DOHH2 (cell line): ENCODE measurements around the gene TJP1.

Source experiments
- H3F3A ChIP-seq: fragments of 200-600 bp; sonication (generic), shearing (Covaris generic); 2 replicates; pipeline ENCODE4 v1.6.0; 2016; ENCODE audit warnings: antibody characterized with exemption, mild to moderate bottlenecking; ENCODE audit not compliant: control insufficient read depth, insufficient read depth
- H3K27ac ChIP-seq: fragments of 200-600 bp; sonication (generic); 2 replicates; pipeline ENCODE4 v1.5.1; 2014; ENCODE audit warnings: low read depth, mild to moderate bottlenecking, low read length, moderate library complexity
- H3K27me3 ChIP-seq: fragments of 200-600 bp; sonication (generic); 2 replicates; pipeline ENCODE4 v1.6.1; 2014; ENCODE audit warnings: mild to moderate bottlenecking, low read length, mixed read lengths; ENCODE audit not compliant: control insufficient read depth
- H3K36me3 ChIP-seq: fragments of 200-600 bp; sonication (generic); 2 replicates; pipeline ENCODE4 v1.6.1; 2014; ENCODE audit warnings: mild to moderate bottlenecking, low read length, moderate library complexity, mixed read lengths; ENCODE audit not compliant: control insufficient read depth
- H3K4me1 ChIP-seq: fragments of 200-600 bp; sonication (generic); 2 replicates; pipeline ENCODE4 v1.6.1; 2014; ENCODE audit warnings: mild to moderate bottlenecking, low read length, mixed read lengths; ENCODE audit not compliant: control insufficient read depth
- H3K4me2 ChIP-seq: fragments of 200-600 bp; sonication (generic); 2 replicates; pipeline ENCODE4 v1.6.0; 2014; ENCODE audit warnings: mild to moderate bottlenecking, low read length, moderate library complexity
- H3K4me3 ChIP-seq: fragments of 200-600 bp; sonication (generic); 2 replicates; pipeline ENCODE4 v1.5.1; 2014; ENCODE audit warnings: mild to moderate bottlenecking, low read length, mixed read lengths
- H3K79me2 ChIP-seq: fragments of 200-600 bp; sonication (generic); 2 replicates; pipeline ENCODE4 v1.6.1; 2014; ENCODE audit warnings: mild to moderate bottlenecking, low read length, mixed read lengths; ENCODE audit not compliant: control insufficient read depth
- H3K9me2 ChIP-seq: fragments of 200-600 bp; sonication (generic); replicated peaks from 2 replicates; pipeline ENCODE4 v1.6.1; 2014; ENCODE audit warnings: mild to moderate bottlenecking, low read length, mixed read lengths; ENCODE audit not compliant: control insufficient read depth
- H3K9me3 ChIP-seq: fragments of 200-600 bp; sonication (generic); 2 replicates; pipeline ENCODE4 v1.6.1; 2014; ENCODE audit warnings: antibody characterized with exemption, low read length, mixed read lengths; ENCODE audit not compliant: control insufficient read depth, insufficient read depth
- H4K20me1 ChIP-seq: fragments of 200-600 bp; sonication (generic); 2 replicates; pipeline ENCODE4 v1.6.0; 2014; ENCODE audit warnings: low read depth, mild to moderate bottlenecking, antibody characterized with exemption, low read length, moderate library complexity; ENCODE audit not compliant: control insufficient read depth, insufficient read depth
- CTCF ChIP-seq: fragments of 200-600 bp; sonication (generic); IDR thresholded peaks from one replicate; pipeline ENCODE4 v1.5.1; 2014; ENCODE audit warnings: antibody characterized with exemption, mild to moderate bottlenecking, low read depth, low read length; ENCODE audit not compliant: poor library complexity, severe bottlenecking
- EZH2phosphoT487 ChIP-seq: fragments of 200-600 bp; sonication (generic); IDR thresholded peaks from 2 replicates; pipeline ENCODE4 v1.6.1; 2017; ENCODE audit warnings: borderline replicate concordance, mild to moderate bottlenecking, antibody characterized with exemption, low read length, moderate library complexity, mixed read lengths

TJP1 gene

GRCh38 chr15:29867241-29868000 is 45.2 kb upstream of the TJP1 start:
- Histone ChIP-seq H3K4me2 (no peak overlapping the region), H3K4me1 (no peaks in the 10 kb centered on the region), H3F3A (no peaks in the 10 kb centered on the region), H3K9me2 (no peaks in the 10 kb centered on the region), H3K4me3 (no peak overlapping the region), H3K27ac (no peak overlapping the region), H3K9me3 (no peaks in the 10 kb centered on the region), H3K36me3 (no peaks in the 10 kb centered on the region), H4K20me1 (no peaks in the 10 kb centered on the region), H3K79me2 (no peaks in the 10 kb centered on the region), H3K27me3 (peaks cover 16% of the 10 kb centered on the region)
- no peak for TF ChIP-seq CTCF
- TF ChIP-seq EZH2phosphoT487: no peak

DNA sequence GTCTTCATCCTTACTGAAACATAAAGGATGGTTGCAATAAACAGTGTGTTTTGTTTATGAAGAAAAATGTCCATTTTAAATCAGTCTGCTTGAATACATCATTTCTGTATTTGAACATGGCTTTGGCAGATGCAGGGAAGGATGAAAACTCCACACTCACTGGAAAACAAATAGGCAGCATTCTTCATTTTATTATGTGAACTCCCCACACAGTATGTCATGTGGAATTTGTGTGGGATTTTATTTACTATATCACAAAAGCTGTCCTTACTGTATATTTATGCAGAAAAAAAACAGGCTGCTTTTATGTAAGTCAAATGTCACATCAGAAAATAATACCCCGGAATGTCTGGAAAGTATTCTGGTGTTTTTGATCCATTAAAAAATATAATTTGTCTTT is 44.1 kb upstream of the TJP1 start:
- Histone ChIP-seq H3K9me3 (no peaks in the 10 kb centered on the region), H3K4me3 (no peak overlapping the region), H3K79me2 (no peaks in the 10 kb centered on the region), H3K36me3 (no peaks in the 10 kb centered on the region), H3K27me3 (peaks cover 19% of the 10 kb centered on the region), H3K9me2 (no peaks in the 10 kb centered on the region), H3K4me2 (no peak overlapping the region), H3F3A (no peaks in the 10 kb centered on the region), H4K20me1 (no peaks in the 10 kb centered on the region), H3K4me1 (no peaks in the 10 kb centered on the region), H3K27ac (no peak overlapping the region)
- TF ChIP-seq CTCF (no peak), EZH2phosphoT487 (no peak)

DNA sequence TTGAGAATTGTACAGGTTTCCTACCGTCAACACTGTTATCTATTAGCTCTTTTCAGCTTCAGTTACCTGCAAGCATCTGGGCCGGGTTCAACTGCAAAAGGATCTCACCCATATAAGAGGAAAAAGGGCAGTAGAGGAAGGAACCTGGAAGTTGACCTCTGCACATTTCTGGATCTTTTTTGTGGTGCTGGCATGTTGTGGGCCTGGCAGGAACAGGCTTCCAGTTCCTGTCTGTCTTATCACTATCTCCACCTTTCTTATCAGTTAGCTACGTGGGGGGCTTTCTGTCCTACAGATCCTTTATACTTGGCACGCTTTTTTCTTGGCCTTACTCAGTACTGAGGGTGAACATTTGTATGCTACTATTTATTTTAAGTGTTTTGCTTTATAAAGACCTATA is 42.2 kb upstream of the TJP1 start:
- Histone ChIP-seq H3K4me2 (no peak overlapping the region), H3K4me1 (no peaks in the 10 kb centered on the region), H3K27me3 (peaks cover 16% of the 10 kb centered on the region), H3K9me3 (no peaks in the 10 kb centered on the region), H3K4me3 (no peak overlapping the region), H3K27ac (no peak overlapping the region), H4K20me1 (no peaks in the 10 kb centered on the region), H3K36me3 (no peaks in the 10 kb centered on the region), H3F3A (no peaks in the 10 kb centered on the region), H3K9me2 (no peaks in the 10 kb centered on the region), H3K79me2 (no peaks in the 10 kb centered on the region)
- no peak for TF ChIP-seq EZH2phosphoT487
- TF ChIP-seq CTCF: no peak
